Measurements from ENCODE around the gene CASP8AP2. TPM values are rescaled to one million over a fixed set of nuclear protein-coding genes. Genes with fewer than 3 reads are reported as not detected.
"Not testable (repeated sequence)": the region's sequence is repeated elsewhere in the genome, so short reads cannot be mapped to it uniquely, and the experiment has no call there.

CASP8AP2 gene
- total RNA-seq, 2 donors from 2014 or later = 9.2 to 9.3 TPM

DNA sequence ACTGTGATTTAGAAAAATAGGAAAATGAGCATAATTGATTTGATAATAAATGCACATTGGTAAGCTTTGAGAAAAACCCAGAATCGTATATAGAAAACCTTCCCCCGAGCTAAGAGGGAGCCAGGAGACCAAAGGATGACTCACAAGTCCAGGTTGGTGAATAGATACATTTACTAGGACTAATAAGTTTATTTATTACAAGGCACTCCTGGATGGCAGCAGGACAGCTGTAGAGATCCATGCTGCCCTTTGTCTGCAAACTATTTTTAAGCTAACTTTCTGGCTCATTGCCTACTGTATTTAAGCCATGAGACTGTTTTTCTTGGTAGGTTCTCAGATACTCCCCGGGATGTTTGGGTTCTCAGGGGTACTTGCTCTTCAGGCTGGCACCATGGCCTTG lies 13.4 kb downstream of the CASP8AP2 start:
- no peaks in the 10 kb centered on the region for H3K27me3 ChIP-seq
- H3K9me3 ChIP-seq = no peaks in the 10 kb centered on the region
- peaks cover 0 to 30% of the 10 kb centered on the region in 2 donors for H3K4me1 ChIP-seq
- TF ChIP-seq, protein P1, sequence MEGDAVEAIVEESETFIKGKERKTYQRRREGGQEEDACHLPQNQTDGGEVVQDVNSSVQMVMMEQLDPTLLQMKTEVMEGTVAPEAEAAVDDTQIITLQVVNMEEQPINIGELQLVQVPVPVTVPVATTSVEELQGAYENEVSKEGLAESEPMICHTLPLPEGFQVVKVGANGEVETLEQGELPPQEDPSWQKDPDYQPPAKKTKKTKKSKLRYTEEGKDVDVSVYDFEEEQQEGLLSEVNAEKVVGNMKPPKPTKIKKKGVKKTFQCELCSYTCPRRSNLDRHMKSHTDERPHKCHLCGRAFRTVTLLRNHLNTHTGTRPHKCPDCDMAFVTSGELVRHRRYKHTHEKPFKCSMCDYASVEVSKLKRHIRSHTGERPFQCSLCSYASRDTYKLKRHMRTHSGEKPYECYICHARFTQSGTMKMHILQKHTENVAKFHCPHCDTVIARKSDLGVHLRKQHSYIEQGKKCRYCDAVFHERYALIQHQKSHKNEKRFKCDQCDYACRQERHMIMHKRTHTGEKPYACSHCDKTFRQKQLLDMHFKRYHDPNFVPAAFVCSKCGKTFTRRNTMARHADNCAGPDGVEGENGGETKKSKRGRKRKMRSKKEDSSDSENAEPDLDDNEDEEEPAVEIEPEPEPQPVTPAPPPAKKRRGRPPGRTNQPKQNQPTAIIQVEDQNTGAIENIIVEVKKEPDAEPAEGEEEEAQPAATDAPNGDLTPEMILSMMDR (IDR thresholded peaks at IDR 0.05) = no peak
- no peak overlapping the region for H3K4me3 ChIP-seq
- peaks cover 9% of the 10 kb centered on the region for H3K36me3 ChIP-seq
- H3K27ac ChIP-seq = no peak overlapping the region
- DNase-seq (ENCODE audit: low spot score) = no peak

- not testable (repeated sequence) for H3K4me3 ChIP-seq; H3K36me3 ChIP-seq; H3K27me3 ChIP-seq; H3K27ac ChIP-seq; H3K9me3 ChIP-seq; DNase-seq (ENCODE audit: low spot score)
- peaks cover 0 to 18% of the 10 kb centered on the region in 2 donors for H3K4me1 ChIP-seq
These were observed 17.8 kb downstream of the CASP8AP2 start for GRCh38 chr6:89847513-89847912.

- DNase-seq (ENCODE audit: low spot score) = no peak
- peaks cover 51% of the 10 kb centered on the region for H3K36me3 ChIP-seq
- H3K9me3 ChIP-seq = no peaks in the 10 kb centered on the region
- no peak overlapping the region for H3K4me3 ChIP-seq
- H3K27ac ChIP-seq = no peak overlapping the region
- TF ChIP-seq, protein P1 (IDR thresholded peaks at IDR 0.05) = no peak
- no peaks in the 10 kb centered on the region for H3K27me3 ChIP-seq
- no peaks in the 10 kb centered on the region for H3K4me1 ChIP-seq
These were observed 23.4 kb downstream of the CASP8AP2 start for GRCh38 chr6:89853068-89853467.

DNA sequence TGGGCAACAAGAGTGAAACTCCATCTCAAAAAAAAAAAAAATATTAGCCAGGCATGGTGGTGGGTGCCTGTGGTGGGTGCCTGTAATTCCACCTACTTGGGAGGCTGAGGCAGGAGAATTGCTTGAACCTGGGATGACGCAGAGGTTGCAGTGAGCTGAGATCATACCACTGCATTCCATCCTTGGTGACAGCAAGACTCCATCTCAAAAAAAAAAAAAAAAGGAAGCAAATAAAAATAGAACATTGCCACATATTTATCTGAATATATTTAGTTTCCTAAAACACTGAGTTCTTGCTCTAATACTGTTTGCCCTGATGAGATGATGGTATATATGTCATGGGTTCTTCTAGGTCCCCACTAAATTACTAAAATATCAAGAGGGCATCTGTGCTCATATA lies 28.4 kb downstream of the CASP8AP2 start:
- Histone ChIP-seq H3K36me3 (peaks cover 98% of the 10 kb centered on the region), H3K9me3 (no peaks in the 10 kb centered on the region), H3K4me3 (no peak overlapping the region), H3K4me1 (no peaks in the 10 kb centered on the region), H3K27me3 (no peaks in the 10 kb centered on the region), H3K27ac (no peak overlapping the region)
- TF ChIP-seq, protein P1 (IDR thresholded peaks at IDR 0.05) = no peak
- no peak for DNase-seq (ENCODE audit: low spot score)

DNA sequence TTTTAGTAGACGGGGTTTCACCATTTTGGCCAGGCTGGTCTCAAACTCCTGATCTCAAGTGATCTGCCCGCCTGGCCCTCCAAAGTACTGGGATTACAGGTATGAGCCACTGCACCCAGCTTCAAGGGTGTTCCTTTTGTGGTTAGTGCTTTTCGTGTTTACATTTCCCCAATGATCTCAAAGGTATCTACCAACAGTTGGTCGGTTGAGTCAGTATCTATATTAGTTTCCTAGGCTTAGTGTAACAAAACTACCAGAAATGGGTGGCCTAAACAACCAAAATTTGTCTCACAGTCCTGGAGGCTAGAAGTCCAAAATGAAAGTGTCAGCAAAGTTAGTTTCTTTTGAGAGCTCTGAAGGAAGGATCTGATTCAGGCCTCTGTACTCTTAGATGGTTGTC lies 30.1 kb downstream of the CASP8AP2 start:
- H3K36me3 ChIP-seq = peaks cover 97% of the 10 kb centered on the region
- H3K9me3 ChIP-seq = no peaks in the 10 kb centered on the region
- TF ChIP-seq, protein P1 (IDR thresholded peaks at IDR 0.05) = no peak
- DNase-seq (ENCODE audit: low spot score) = no peak
- no peak overlapping the region for H3K27ac ChIP-seq
- no peaks in the 10 kb centered on the region for H3K4me1 ChIP-seq
- H3K27me3 ChIP-seq = no peaks in the 10 kb centered on the region
- H3K4me3 ChIP-seq = no peak overlapping the region

GRCh38 chr6:89862273-89862672 lies 32.6 kb downstream of the CASP8AP2 start:
- no peaks in the 10 kb centered on the region for H3K27me3 ChIP-seq
- peaks cover 94% of the 10 kb centered on the region for H3K36me3 ChIP-seq
- TF ChIP-seq, protein P1 (IDR thresholded peaks at IDR 0.05) = no peak
- H3K4me1 ChIP-seq = no peaks in the 10 kb centered on the region
- H3K4me3 ChIP-seq = no peak overlapping the region
- H3K9me3 ChIP-seq = no peaks in the 10 kb centered on the region
- no peak overlapping the region for H3K27ac ChIP-seq
- DNase-seq (ENCODE audit: low spot score) = no peak
